MM.1S (cell line): ENCODE results near the gene RBM17.

Experiments used
- DNase-seq: peaks from one replicate; pipeline ENCODE4 v3.0.0-alpha.2; 2015
- H2AFZ ChIP-seq: fragments of 300-600 bp; sonication (generic); 2 replicates; pipeline ENCODE4 v1.6.0; 2016; ENCODE audit warnings: antibody characterized with exemption, low read length
- H3F3A ChIP-seq: fragments of 300-600 bp; sonication (generic); 2 replicates; pipeline ENCODE4 v1.6.1; 2016; ENCODE audit warnings: mild to moderate bottlenecking, antibody characterized with exemption, low read length, moderate library complexity, mixed read lengths; ENCODE audit not compliant: insufficient read depth
- H3K27ac ChIP-seq: fragments of 300-600 bp; sonication (generic); 2 replicates; pipeline ENCODE4 v1.5.1; 2016; ENCODE audit warnings: mild to moderate bottlenecking, low read length
- H3K27me3 ChIP-seq: fragments of 300-600 bp; sonication (generic); replicated peaks from 2 replicates; pipeline ENCODE4 v1.6.0; 2016; ENCODE audit warnings: low read length; ENCODE audit not compliant: insufficient read depth
- H3K36me3 ChIP-seq: fragments of 300-600 bp; sonication (generic); replicated peaks from 2 replicates; pipeline ENCODE4 v1.6.1; 2016; ENCODE audit warnings: mild to moderate bottlenecking, low read length, mixed read lengths; ENCODE audit not compliant: insufficient read depth
- H3K4me1 ChIP-seq: fragments of 300-600 bp; sonication (generic); 2 replicates; pipeline ENCODE4 v1.6.1; 2016; ENCODE audit warnings: low read length, mixed read lengths
- H3K4me2 ChIP-seq: fragments of 300-600 bp; sonication (generic); 2 replicates; pipeline ENCODE4 v1.6.0; 2016; ENCODE audit warnings: low read depth, low read length
- H3K4me3 ChIP-seq: fragments of 300-600 bp; sonication (generic); 2 replicates; pipeline ENCODE4 v1.5.1; 2016; ENCODE audit warnings: low read length, mixed read lengths
- H3K79me2 ChIP-seq: fragments of 300-600 bp; sonication (generic); 2 replicates; pipeline ENCODE4 v1.6.1; 2016; ENCODE audit warnings: mixed run types, low read length, mixed read lengths
- H3K9ac ChIP-seq: fragments of 300-600 bp; sonication (generic); 2 replicates; pipeline ENCODE4 v1.6.1; 2016; ENCODE audit warnings: low read length, mixed read lengths
- H3K9me2 ChIP-seq: fragments of 300-600 bp; sonication (generic); replicated peaks from 2 replicates; pipeline ENCODE4 v1.6.1; 2016; ENCODE audit warnings: mild to moderate bottlenecking, low read length, mixed read lengths; ENCODE audit not compliant: insufficient read depth
- H3K9me3 ChIP-seq: fragments of 300-600 bp; sonication (generic); replicated peaks from 2 replicates; pipeline ENCODE4 v1.6.1; 2016; ENCODE audit warnings: mild to moderate bottlenecking, low read length, mixed read lengths; ENCODE audit not compliant: insufficient read depth
- H4K20me1 ChIP-seq: fragments of 300-600 bp; sonication (generic); 2 replicates; pipeline ENCODE4 v1.6.1; 2016; ENCODE audit warnings: mild to moderate bottlenecking, low read length, moderate library complexity, mixed read lengths; ENCODE audit not compliant: insufficient read depth
- EZH2 ChIP-seq: fragments of 300-600 bp; sonication (generic); optimal IDR thresholded peaks from 2 replicates; pipeline ENCODE3; 2017; ENCODE audit warnings: low read depth, mild to moderate bottlenecking, antibody characterized with exemption, low read length, mixed read lengths
- EZH2phosphoT487 ChIP-seq: fragments of 300-600 bp; sonication (generic); IDR thresholded peaks from 2 replicates; pipeline ENCODE4 v1.6.1; 2018; ENCODE audit warnings: antibody characterized with exemption, low read length
- TF ChIP-seq, protein P1 (sequence below): fragments of 300-600 bp; sonication (generic); IDR thresholded peaks from 2 replicates; pipeline ENCODE4 v1.5.1; 2016; ENCODE audit warnings: antibody characterized with exemption, low read length, mixed read lengths

RBM17 gene

DNA sequence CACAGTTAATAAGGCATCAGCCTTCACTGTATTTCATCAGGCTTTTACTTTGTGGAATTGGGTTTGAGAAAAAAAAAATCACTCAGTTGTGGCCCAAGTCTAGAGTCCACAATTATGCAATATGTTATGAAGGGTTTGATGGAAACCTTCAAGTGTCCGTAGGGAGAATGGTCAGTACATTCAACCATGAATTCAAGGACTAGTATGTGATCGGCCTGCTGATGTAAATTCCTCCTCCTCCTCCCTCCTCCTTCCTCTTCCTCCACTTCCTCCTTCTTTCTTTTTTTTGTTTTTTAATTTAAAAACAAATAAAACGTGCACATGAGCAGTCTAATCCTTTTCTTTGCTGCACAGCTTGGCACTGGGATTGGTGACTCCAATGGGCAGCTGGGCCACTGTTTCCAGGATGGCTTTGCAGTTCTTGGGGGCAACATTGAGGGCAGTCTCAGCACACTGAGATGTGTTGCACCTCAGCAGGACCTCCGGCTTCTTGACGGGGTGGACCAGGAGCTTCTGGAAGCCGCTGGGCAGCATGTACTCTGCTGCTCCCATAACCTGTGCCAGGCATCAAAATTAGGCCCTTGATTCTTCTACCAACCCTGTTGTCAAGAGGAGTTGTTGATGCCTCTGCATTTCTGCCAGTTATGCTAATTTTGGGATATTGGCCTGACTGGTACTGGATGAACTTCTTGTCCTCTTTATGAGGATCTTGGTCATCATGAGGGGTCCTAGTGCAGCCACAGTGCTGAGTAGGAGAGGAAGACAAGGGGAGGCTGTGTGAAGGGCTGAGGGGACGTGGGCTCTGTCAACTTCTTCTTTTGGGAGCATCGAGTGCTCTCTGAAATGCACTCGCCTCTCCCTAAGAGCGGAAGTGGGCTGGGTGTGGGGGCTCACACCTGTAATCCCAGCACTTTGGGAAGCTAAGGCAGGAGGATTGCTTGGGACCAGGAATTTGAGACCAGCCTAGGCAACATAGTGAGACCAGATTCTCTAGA, 17.4 kb upstream of the RBM17 start:
- Histone ChIP-seq H3K27ac (no peak overlapping the region), H3K27me3 (peaks cover 10% of the 10 kb centered on the region; the same call in 1 of the 2 replicates), H3K79me2 (no peaks in the 10 kb centered on the region), H3K4me2 (no peak overlapping the region), H4K20me1 (no peaks in the 10 kb centered on the region), H3K9ac (no peak overlapping the region), H2AFZ (no peak overlapping the region), H3K9me3 (no peaks in the 10 kb centered on the region), H3K36me3 (no peaks in the 10 kb centered on the region), H3K4me1 (peaks cover 13% of the 10 kb centered on the region), H3K9me2 (no peaks in the 10 kb centered on the region), H3K4me3 (no peak overlapping the region), H3F3A (0 out of 2 replicates have a peak, but pooled peaks cover 5% of the 10 kb centered on the region)
- no peak for DNase-seq
- TF ChIP-seq, protein P1, sequence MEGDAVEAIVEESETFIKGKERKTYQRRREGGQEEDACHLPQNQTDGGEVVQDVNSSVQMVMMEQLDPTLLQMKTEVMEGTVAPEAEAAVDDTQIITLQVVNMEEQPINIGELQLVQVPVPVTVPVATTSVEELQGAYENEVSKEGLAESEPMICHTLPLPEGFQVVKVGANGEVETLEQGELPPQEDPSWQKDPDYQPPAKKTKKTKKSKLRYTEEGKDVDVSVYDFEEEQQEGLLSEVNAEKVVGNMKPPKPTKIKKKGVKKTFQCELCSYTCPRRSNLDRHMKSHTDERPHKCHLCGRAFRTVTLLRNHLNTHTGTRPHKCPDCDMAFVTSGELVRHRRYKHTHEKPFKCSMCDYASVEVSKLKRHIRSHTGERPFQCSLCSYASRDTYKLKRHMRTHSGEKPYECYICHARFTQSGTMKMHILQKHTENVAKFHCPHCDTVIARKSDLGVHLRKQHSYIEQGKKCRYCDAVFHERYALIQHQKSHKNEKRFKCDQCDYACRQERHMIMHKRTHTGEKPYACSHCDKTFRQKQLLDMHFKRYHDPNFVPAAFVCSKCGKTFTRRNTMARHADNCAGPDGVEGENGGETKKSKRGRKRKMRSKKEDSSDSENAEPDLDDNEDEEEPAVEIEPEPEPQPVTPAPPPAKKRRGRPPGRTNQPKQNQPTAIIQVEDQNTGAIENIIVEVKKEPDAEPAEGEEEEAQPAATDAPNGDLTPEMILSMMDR: no peak
- TF ChIP-seq EZH2: no peak
- no peak for TF ChIP-seq EZH2phosphoT487

DNA sequence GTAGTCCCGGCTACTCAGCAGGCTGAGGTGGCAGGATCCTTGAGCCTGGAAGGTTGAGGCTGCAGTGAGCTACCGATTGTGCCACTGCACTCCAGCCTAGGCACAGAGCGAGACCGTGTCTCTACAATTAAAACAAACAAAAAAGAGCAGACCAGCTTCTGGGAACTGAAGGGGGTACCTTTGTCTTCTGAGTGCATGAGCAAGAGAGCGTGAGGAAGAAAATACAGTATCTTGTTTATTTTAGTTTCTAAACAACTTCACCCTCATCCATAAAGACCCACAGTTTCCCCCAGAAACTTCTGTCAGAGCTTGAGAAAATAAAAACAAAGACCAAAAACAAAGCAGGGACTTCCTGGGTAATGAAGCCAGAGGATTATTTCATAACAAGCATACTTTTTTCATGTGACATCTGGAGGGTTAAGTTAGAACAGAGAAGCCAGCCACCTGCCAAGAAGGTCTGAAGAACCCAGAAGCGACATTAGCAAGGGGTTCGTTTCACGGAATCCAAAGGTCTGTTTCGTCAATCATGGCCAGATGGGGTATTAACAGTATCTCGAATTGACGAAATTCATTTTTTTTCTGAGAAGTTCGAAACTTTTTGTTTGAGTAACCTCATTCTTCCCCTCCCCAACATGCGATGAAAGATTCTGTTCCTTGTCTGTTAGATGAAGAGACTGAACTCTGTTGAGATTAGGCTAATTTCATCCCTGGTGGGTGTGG, 16.5 kb upstream of the RBM17 start:
- Histone ChIP-seq H4K20me1 (no peaks in the 10 kb centered on the region), H3K4me3 (no peak overlapping the region), H3K27me3 (peaks cover 5% of the 10 kb centered on the region; the same call in 1 of the 2 replicates), H3F3A (0 out of 2 replicates have a peak, but pooled peaks cover 5% of the 10 kb centered on the region), H3K9ac (no peak overlapping the region), H3K36me3 (no peaks in the 10 kb centered on the region), H3K79me2 (no peaks in the 10 kb centered on the region), H3K9me2 (no peaks in the 10 kb centered on the region), H3K9me3 (no peaks in the 10 kb centered on the region), H3K4me2 (no peak overlapping the region), H2AFZ (no peak overlapping the region), H3K4me1 (peaks cover 13% of the 10 kb centered on the region), H3K27ac (no peak overlapping the region)
- DNase-seq: no peak
- no peak for TF ChIP-seq EZH2phosphoT487
- TF ChIP-seq, protein P1: no peak
- no peak for TF ChIP-seq EZH2

DNA sequence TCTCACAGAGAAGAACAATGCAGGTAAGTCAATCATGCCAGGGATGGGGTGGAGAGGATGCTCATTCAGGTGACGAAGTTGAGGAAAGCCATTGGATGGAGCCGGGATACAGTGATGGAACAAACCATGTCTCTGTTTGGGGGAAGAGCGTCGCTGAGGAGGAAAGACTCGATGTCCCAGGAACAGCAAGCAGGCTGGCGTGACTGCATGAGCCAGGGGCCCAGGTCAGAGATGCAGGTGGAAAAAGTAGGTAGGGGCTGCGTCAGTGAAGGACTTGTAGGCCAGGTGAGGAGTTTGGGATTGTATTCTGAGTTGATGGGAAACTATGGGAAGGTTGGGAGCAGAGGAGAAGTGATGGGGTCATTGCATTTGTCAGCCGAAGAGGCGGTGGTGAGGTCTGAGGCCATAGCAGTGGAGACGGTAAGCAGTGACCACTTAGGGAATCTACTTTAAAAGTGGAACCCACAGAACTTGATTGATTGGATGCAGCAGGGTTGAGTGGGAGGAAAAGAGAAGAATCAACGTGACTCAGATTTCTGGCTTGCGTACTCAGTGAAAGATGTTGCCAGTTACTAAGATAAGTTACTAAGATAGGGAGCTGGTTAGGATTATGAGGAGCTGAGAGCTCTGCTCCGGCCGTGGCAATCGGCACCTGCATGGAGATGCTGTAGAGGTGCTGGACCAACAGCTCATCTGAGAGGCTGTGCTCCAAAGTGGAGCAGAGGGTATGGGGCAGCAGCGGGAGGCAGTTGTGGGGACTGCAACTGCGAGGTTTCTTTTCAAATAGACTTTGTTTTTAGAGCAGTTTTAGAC, 14.1 kb upstream of the RBM17 start:
- Histone ChIP-seq H3K9me2 (no peaks in the 10 kb centered on the region), H4K20me1 (no peaks in the 10 kb centered on the region), H3K36me3 (no peaks in the 10 kb centered on the region), H3K27ac (no peak overlapping the region), H3K4me1 (0 out of 2 replicates have a peak, but pooled peaks cover under 1% of the 10 kb centered on the region), H2AFZ (no peak overlapping the region), H3K9ac (no peak overlapping the region), H3K79me2 (no peaks in the 10 kb centered on the region), H3K4me3 (no peak overlapping the region), H3K4me2 (no peak overlapping the region), H3F3A (no peaks in the 10 kb centered on the region), H3K9me3 (no peaks in the 10 kb centered on the region), H3K27me3 (no peaks in the 10 kb centered on the region)
- TF ChIP-seq EZH2 (no peak), EZH2phosphoT487 (no peak)
- TF ChIP-seq, protein P1: no peak
- no peak for DNase-seq
